ENCODE data around the gene ERC2. TPM values are rescaled to one million over a fixed set of nuclear protein-coding genes. Genes with fewer than 3 reads are reported as not detected.

ERC2 gene
- total and polyA plus RNA-seq, 2 of the 13 experiments (the other 11 are each of a cell fraction or from before 2014, with no cell fraction given), result 0.16 to 0.22 TPM

DNA sequence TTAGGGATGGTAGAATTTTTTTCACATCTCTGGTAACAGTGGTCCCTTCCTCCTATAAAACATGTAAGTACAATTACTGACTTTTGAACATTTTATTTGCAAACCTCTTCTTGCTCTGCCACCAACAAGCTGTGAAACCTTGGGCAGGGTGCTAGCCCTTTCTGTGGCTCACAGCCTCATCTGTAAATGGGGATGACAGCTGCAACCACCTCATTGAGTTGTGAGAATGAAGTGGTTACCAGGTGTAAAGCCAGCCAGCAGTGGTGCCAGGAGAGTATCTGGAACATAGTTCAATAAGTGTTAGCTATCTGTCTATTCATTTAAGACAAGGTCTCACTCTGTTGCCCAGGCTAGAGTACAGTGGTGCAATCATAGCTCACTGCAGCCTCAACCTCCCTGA is 278.1 kb downstream of the ERC2 start:
- no peak overlapping the region for H3K9ac ChIP-seq (ENCODE audit: insufficient read depth, low read depth, low read length)
- no peak overlapping the region for H3K4me3 ChIP-seq (replicated peaks in 1 of 3; ENCODE audit: insufficient read depth in 1 of 3, low read depth in 2 of 3, low read length in 3 of 3)
- H3K4me2 ChIP-seq (ENCODE audit: low read depth, low read length), result no peak overlapping the region
- FAIRE-seq (no peak), DNase-seq (ENCODE audit: low spot score) (no peak), ATAC-seq (no peak)
- CTCF ChIA-PET (ENCODE audit: low intra/inter-chr PET ratio, low total read pairs), result no interaction called here
- intact Hi-C loops (cut with micrococcal nuclease; ENCODE audit: unreplicated experiment), result no loop called here
- no peaks in the 10 kb centered on the region for H3K4me1 ChIP-seq (ENCODE audit: insufficient read depth, low read length)
- no peaks in the 10 kb centered on the region for H3K27me3 ChIP-seq (ENCODE audit: control insufficient read depth in 1 of 2, insufficient read depth in 2 of 2, low read length in 2 of 2)
- TF ChIP-seq GABPB1 (CRISPR knock-in tag; IDR thresholded peaks at IDR 0.05) (no peak), ZNF30 (CRISPR knock-in tag; IDR thresholded peaks at IDR 0.05) (no peak), ZNF280B (CRISPR knock-in tag; IDR thresholded peaks at IDR 0.05; ENCODE audit: borderline replicate concordance) (no peak)
- no peaks in the 10 kb centered on the region for H3K9me3 ChIP-seq (ENCODE audit: low read length)
- no peaks in the 10 kb centered on the region for H3K36me3 ChIP-seq (replicated peaks in 1 of 2; ENCODE audit: control insufficient read depth in 1 of 2, insufficient read depth in 2 of 2, low read length in 2 of 2)
- H4K20me1 ChIP-seq (ENCODE audit: insufficient read depth, low read length), result no peaks in the 10 kb centered on the region
- H3K27ac ChIP-seq (ENCODE audit: extremely low read length, insufficient read depth, low read length), result no peak overlapping the region
- POLR2A ChIA-PET, result no interaction called here
- H3K79me2 ChIP-seq (ENCODE audit: insufficient read depth, low read length), result no peaks in the 10 kb centered on the region
- no peak overlapping the region for H2AFZ ChIP-seq (ENCODE audit: low read length)
- BruUV-seq (replicated peaks), result no TSS peak
- in situ Hi-C loops (cut with HindIII; ENCODE audit: extremely low pct_ligation_motif_present, low pct_unique_long_range_greater_than_20kb), result no loop called here

DNA sequence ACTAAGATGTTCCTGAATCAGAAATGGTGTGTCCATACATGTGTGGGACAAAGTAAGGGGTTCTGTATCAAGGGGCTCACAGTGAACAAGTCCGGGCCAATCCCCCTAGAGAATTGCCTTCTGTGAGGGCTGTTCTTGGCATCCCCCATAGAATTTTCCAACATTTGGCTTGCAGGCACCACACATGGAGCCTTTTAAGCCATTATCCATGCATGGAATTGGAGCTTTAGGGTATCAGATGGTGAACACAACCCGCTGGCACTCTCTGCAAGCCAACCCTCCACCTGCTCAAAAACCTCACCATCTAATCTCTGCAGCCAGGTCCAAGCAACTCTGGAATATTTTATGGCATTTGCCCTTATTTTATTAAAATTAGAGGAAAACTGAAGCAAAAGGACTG is 278.7 kb downstream of the ERC2 start:
- no peaks in the 10 kb centered on the region for H3K36me3 ChIP-seq (replicated peaks in 1 of 2; ENCODE audit: control insufficient read depth in 1 of 2, insufficient read depth in 2 of 2, low read length in 2 of 2)
- ChIA-PET POLR2A (no interaction called here), CTCF (ENCODE audit: low intra/inter-chr PET ratio, low total read pairs) (no interaction called here)
- no peak overlapping the region for H3K4me2 ChIP-seq (ENCODE audit: low read depth, low read length)
- H4K20me1 ChIP-seq (ENCODE audit: insufficient read depth, low read length), result no peaks in the 10 kb centered on the region
- WGBS (ENCODE audit: low lambda C conversion rate), result 10% methylated on average over 2 of the region's 2 CpGs
- H3K79me2 ChIP-seq (ENCODE audit: insufficient read depth, low read length), result no peaks in the 10 kb centered on the region
- FAIRE-seq (no peak), ATAC-seq (no peak), DNase-seq (ENCODE audit: low spot score) (no peak)
- intact Hi-C loops (cut with micrococcal nuclease; ENCODE audit: unreplicated experiment) (no loop called here), in situ Hi-C loops (cut with HindIII; ENCODE audit: extremely low pct_ligation_motif_present, low pct_unique_long_range_greater_than_20kb) (no loop called here)
- H3K4me1 ChIP-seq (ENCODE audit: insufficient read depth, low read length), result no peaks in the 10 kb centered on the region
- no peak overlapping the region for H2AFZ ChIP-seq (ENCODE audit: low read length)
- no peak overlapping the region for H3K27ac ChIP-seq (ENCODE audit: extremely low read length, insufficient read depth, low read length)
- H3K4me3 ChIP-seq (replicated peaks in 1 of 3; ENCODE audit: insufficient read depth in 1 of 3, low read depth in 2 of 3, low read length in 3 of 3), result no peak overlapping the region
- H3K9ac ChIP-seq (ENCODE audit: insufficient read depth, low read depth, low read length), result no peak overlapping the region
- no peaks in the 10 kb centered on the region for H3K27me3 ChIP-seq (ENCODE audit: control insufficient read depth in 1 of 2, insufficient read depth in 2 of 2, low read length in 2 of 2)
- no TSS peak for BruUV-seq (replicated peaks)
- no peaks in the 10 kb centered on the region for H3K9me3 ChIP-seq (ENCODE audit: low read length)
- TF ChIP-seq ZNF773 (CRISPR knock-in tag; IDR thresholded peaks at IDR 0.05; ENCODE audit: borderline replicate concordance) (no peak), ZSCAN20 (CRISPR knock-in tag; IDR thresholded peaks at IDR 0.05; ENCODE audit: borderline replicate concordance) (no peak), RCOR2 (CRISPR knock-in tag; IDR thresholded peaks at IDR 0.05) (no peak), ZNF766 (CRISPR knock-in tag; IDR thresholded peaks at IDR 0.05; ENCODE audit: borderline replicate concordance) (no peak), ZNF256 (CRISPR knock-in tag; conservative IDR thresholded peaks at IDR 0.05) (no peak), GABPB1 (CRISPR knock-in tag; IDR thresholded peaks at IDR 0.05) (no peak), TRIM24 (CRISPR knock-in tag; IDR thresholded peaks at IDR 0.05) (no peak)
- TF ChIP-seq, protein P1, sequence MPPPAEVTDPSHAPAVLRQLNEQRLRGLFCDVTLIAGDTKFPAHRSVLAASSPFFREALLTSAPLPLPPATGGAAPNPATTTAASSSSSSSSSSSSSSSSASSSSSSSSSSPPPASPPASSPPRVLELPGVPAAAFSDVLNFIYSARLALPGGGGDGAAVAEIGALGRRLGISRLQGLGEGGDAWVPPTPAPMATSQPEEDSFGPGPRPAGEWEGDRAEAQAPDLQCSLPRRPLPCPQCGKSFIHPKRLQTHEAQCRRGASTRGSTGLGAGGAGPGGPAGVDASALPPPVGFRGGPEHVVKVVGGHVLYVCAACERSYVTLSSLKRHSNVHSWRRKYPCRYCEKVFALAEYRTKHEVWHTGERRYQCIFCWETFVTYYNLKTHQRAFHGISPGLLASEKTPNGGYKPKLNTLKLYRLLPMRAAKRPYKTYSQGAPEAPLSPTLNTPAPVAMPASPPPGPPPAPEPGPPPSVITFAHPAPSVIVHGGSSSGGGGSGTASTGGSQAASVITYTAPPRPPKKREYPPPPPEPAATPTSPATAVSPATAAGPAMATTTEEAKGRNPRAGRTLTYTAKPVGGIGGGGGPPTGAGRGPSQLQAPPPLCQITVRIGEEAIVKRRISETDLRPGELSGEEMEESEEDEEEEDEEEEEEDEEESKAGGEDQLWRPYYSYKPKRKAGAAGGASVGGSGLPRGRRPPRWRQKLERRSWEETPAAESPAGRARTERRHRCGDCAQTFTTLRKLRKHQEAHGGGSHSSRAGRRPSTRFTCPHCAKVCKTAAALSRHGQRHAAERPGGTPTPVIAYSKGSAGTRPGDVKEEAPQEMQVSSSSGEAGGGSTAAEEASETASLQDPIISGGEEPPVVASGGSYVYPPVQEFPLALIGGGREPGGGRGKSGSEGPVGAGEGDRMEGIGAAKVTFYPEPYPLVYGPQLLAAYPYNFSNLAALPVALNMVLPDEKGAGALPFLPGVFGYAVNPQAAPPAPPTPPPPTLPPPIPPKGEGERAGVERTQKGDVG (CRISPR knock-in tag; IDR thresholded peaks at IDR 0.05; ENCODE audit: borderline replicate concordance), result no peak
- TF ChIP-seq, protein P2, sequence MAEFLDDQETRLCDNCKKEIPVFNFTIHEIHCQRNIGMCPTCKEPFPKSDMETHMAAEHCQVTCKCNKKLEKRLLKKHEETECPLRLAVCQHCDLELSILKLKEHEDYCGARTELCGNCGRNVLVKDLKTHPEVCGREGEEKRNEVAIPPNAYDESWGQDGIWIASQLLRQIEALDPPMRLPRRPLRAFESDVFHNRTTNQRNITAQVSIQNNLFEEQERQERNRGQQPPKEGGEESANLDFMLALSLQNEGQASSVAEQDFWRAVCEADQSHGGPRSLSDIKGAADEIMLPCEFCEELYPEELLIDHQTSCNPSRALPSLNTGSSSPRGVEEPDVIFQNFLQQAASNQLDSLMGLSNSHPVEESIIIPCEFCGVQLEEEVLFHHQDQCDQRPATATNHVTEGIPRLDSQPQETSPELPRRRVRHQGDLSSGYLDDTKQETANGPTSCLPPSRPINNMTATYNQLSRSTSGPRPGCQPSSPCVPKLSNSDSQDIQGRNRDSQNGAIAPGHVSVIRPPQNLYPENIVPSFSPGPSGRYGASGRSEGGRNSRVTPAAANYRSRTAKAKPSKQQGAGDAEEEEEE (CRISPR knock-in tag; IDR thresholded peaks at IDR 0.05; ENCODE audit: borderline replicate concordance), result no peak
